Endothelial cell of umbilical vein (primary cell): ENCODE measurements around the gene DIP2A. TPM values are rescaled to one million over a fixed set of nuclear protein-coding genes. Genes with fewer than 3 reads are reported as not detected.

Experiments
- BruUV-seq: library from RNA; stranded (reverse); fragments of 400-500 nt; replicated peaks from 2 replicates; lab custom pipeline; 2021; lab: Mats Ljungman, UMichigan
- CTCF ChIA-PET: fragments of 300-600, 350-600 bp; sonication (Branson Sonifier 250); formaldehyde crosslinking; loops from one replicate; lab custom pipeline; 2021; ENCODE audit warnings: antibody characterized with exemption, inconsistent platforms; lab: Charles Lee
- POLR2A ChIA-PET: fragments of 300-600, 350-600 bp; sonication (Branson Sonifier 250); formaldehyde crosslinking; loops from one replicate; lab custom pipeline; 2021; ENCODE audit warnings: antibody characterized with exemption, inconsistent platforms; lab: Charles Lee
- DNase-seq: peaks from one replicate; pipeline ENCODE4 v3.0.0-alpha.2; 2011; ENCODE audit warnings: low read depth, low spot score
- FAIRE-seq: peaks from 2 replicates; lab custom pipeline; 2011; peaks lifted over from hg19 to GRCh38; lab: Jason Lieb, UNC
- H2AFZ ChIP-seq: 2 replicates; pipeline ENCODE4 v1.6.0; 2012; ENCODE audit warnings: low read depth, low read length, control low read depth, inconsistent platforms
- H3K27ac ChIP-seq: 2 replicates; pipeline ENCODE4 v1.5.1; 2011; ENCODE audit warnings: low read depth, mild to moderate bottlenecking, control low read depth, low read length, moderate library complexity; ENCODE audit not compliant: insufficient read depth
- H3K27me3 ChIP-seq, 2 experiments: 2 replicates each; pipeline versions ENCODE4 v1.6.0 to v1.6.1; 2011; ENCODE audit warnings: low read length in 2 of 2, mixed read lengths in 1 of 2; ENCODE audit not compliant: control insufficient read depth in 2 of 2, insufficient read depth in 2 of 2
- H3K36me3 ChIP-seq, 2 experiments: 2 replicates in 1 of 2; 3 replicates in 1 of 2; pipeline ENCODE4 v1.5.1; 2011; ENCODE audit warnings: low read length in 2 of 2, mild to moderate bottlenecking in 1 of 2, moderate library complexity in 1 of 2; ENCODE audit not compliant: control insufficient read depth in 2 of 2, insufficient read depth in 2 of 2; ENCODE audit errors: extremely low read depth in 1 of 2
- H3K4me1 ChIP-seq: 3 replicates; pipeline ENCODE4 v1.5.1; 2011; ENCODE audit warnings: mild to moderate bottlenecking, low read length; ENCODE audit not compliant: control insufficient read depth, insufficient read depth; ENCODE audit errors: extremely low read depth
- H3K4me2 ChIP-seq: 2 replicates; pipeline ENCODE4 v1.6.1; 2011; ENCODE audit warnings: low read length, control low read depth, mixed read lengths; ENCODE audit not compliant: insufficient read depth
- H3K4me3 ChIP-seq, 3 experiments: fragments of 200-600 bp in 1 of 3; sonication (generic), shearing (Covaris generic) in 1 of 3; replicated peaks in 1 of 3; 2 replicates each; pipeline ENCODE4 v1.5.1; 2011 to 2016; ENCODE audit warnings: control low read depth in 3 of 3, low read length in 3 of 3, mild to moderate bottlenecking in 2 of 3, inconsistent platforms in 1 of 3, low read depth in 1 of 3, moderate library complexity in 1 of 3; ENCODE audit not compliant: insufficient read depth in 1 of 3
- H3K79me2 ChIP-seq: 2 replicates; pipeline ENCODE4 v1.6.0; 2012; ENCODE audit warnings: low read length, inconsistent platforms; ENCODE audit not compliant: control insufficient read depth, insufficient read depth
- H3K9ac ChIP-seq: replicated peaks from 2 replicates; pipeline ENCODE3; 2011; ENCODE audit warnings: low read length, control low read depth; ENCODE audit not compliant: insufficient read depth; ENCODE audit errors: extremely low read depth
- H3K9me1 ChIP-seq: replicated peaks from 3 replicates; pipeline ENCODE4 v1.6.0; 2011; ENCODE audit warnings: mild to moderate bottlenecking, low read length; ENCODE audit not compliant: control insufficient read depth, insufficient read depth; ENCODE audit errors: extremely low read depth
- H3K9me3 ChIP-seq: replicated peaks from 2 replicates; pipeline ENCODE4 v1.5.1; 2012; ENCODE audit warnings: low read length, inconsistent platforms; ENCODE audit not compliant: control insufficient read depth, insufficient read depth
- H4K20me1 ChIP-seq: replicated peaks from 2 replicates; pipeline ENCODE3; 2011; ENCODE audit warnings: mild to moderate bottlenecking, low read length; ENCODE audit not compliant: control insufficient read depth, insufficient read depth; ENCODE audit errors: extremely low read depth
- FOS ChIP-seq: IDR thresholded peaks from 2 replicates; pipeline ENCODE4 v1.6.1; 2011; ENCODE audit warnings: mild to moderate bottlenecking, low read length, moderate library complexity, borderline replicate concordance; ENCODE audit not compliant: insufficient read depth
- JUN ChIP-seq: IDR thresholded peaks from 2 replicates; pipeline ENCODE4 v1.6.1; 2011; ENCODE audit warnings: borderline replicate concordance, low read depth; ENCODE audit not compliant: insufficient read length, insufficient read depth
- MAX ChIP-seq: IDR thresholded peaks from 2 replicates; pipeline ENCODE4 v1.6.1; 2011; ENCODE audit not compliant: insufficient read depth, insufficient read length
- MYC ChIP-seq: IDR thresholded peaks from one replicate; pipeline ENCODE4 v1.6.1; 2011; ENCODE audit warnings: mild to moderate bottlenecking, low read depth, low read length
- dilution Hi-C: fragments of 300-500 bp; cut with MboI; formaldehyde crosslinking; loops from one replicate; pipeline ENCODE4 v1.15.0; 2019; ENCODE audit warnings: low sequenced_read_pairs; ENCODE audit not compliant: extremely low pct_ligation_motif_present
- intact Hi-C: fragments of 100-400 bp; cut with micrococcal nuclease; formaldehyde crosslinking; loops from one replicate; pipeline ENCODE4 v1.10.0; 2022
- polyA plus RNA-seq, 4 experiments: library from polyadenylated mRNA; depleted of rRNA in 3 of 4; stranded (reverse) in 3 of 4; unstranded in 1 of 4; fragments of >200 nt; gene quantifications; 2 replicates each; pipeline versions ENCODE4 v1.2.1 to v1.2.3, GENCODE V29; 2011 to 2012; ENCODE audit warnings: missing spikeins in 1 of 4
- total RNA-seq: library from RNA; stranded (reverse); gene quantifications from 2 replicates; pipeline ENCODE4 v1.2.3, GENCODE V29; 2021

DIP2A gene
- total and polyA plus RNA-seq, 2 donors (not counting 3 experiments of a cell fraction or from before 2014, with no cell fraction given): 34.5 to 62.1 TPM

DNA sequence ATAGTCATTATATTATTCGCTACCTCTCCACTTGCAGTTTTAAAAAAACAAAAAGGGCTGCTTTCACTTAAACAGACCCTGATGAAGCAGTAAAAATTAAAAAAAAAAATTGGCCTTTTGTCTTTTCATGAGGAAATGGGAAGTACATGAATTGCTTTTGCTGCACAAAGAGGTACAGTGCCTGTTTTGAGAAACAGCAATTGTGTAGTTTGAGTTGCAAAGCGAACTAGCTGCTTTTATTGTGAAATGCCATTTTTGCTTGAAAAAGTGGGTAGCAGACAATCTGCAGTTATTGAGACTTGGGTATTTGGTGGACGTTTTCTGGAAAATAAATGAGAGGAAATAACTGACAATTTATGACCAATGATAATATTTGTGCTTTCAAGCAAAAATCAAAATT is 7.0 kb downstream of the DIP2A start:
- H3K4me3 ChIP-seq: no peak overlapping the region
- DNase-seq: no peak
- no peak overlapping the region for H3K9ac ChIP-seq
- no peaks in the 10 kb centered on the region for H4K20me1 ChIP-seq
- intact Hi-C loops: no loop called here
- H3K4me1 ChIP-seq: no peaks in the 10 kb centered on the region
- H3K4me2 ChIP-seq: no peak overlapping the region
- ChIA-PET CTCF (no interaction called here), POLR2A (no interaction called here)
- no peak overlapping the region for H2AFZ ChIP-seq
- dilution Hi-C loops: no loop called here
- no peaks in the 10 kb centered on the region for H3K27me3 ChIP-seq
- no peak overlapping the region for H3K27ac ChIP-seq
- FAIRE-seq: no peak
- no peaks in the 10 kb centered on the region for H3K9me1 ChIP-seq
- no peak for TF ChIP-seq MYC
- TF ChIP-seq JUN: no peak
- TF ChIP-seq MAX: no peak
- peaks cover 3 to 5% of the 10 kb centered on the region in 2 experiments for H3K36me3 ChIP-seq
- BruUV-seq: no TSS peak
- H3K9me3 ChIP-seq: no peaks in the 10 kb centered on the region
- H3K79me2 ChIP-seq: peaks cover 39% of the 10 kb centered on the region

DNA sequence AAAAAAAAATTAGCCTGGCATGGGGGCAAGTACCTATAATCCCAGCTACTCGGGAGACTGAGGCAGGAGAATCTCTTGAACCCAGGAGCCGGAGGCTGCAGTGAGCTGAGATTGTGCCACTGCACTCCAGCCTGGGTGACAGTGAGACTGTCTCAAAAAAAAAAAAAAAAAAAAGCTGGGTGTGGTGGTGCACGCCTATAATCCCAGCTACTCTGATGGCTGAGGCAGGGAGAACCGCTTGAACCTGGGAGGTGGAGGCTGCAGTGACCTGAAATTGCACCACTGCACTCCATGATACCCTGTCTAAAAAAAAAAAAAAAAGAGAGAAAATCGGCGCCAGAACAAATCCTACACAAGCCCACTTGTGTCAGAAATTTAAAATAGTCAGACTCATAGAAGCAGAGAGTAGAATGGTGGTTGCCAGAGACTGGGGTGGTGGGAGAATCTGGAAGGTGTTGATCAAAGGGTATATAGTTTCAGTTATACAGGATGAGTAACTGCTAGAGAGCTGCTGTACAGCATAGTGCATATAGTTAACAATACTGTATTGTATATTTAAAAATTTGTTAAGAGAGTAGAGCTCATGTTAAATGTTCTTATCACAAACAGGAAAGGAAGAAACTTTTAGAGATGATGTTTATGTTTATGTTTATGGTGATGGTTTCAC is 9.6 kb downstream of the DIP2A start:
- Histone ChIP-seq H3K27me3 (no peaks in the 10 kb centered on the region), H2AFZ (no peak overlapping the region), H3K9me3 (no peaks in the 10 kb centered on the region), H3K4me1 (peaks cover 8% of the 10 kb centered on the region), H4K20me1 (no peaks in the 10 kb centered on the region), H3K9me1 (no peaks in the 10 kb centered on the region), H3K9ac (no peak overlapping the region), H3K4me2 (no peak overlapping the region), H3K4me3 (no peak overlapping the region), H3K79me2 (peaks cover 23% of the 10 kb centered on the region), H3K27ac (no peak overlapping the region), H3K36me3 (peaks cover 3 to 5% of the 10 kb centered on the region in 2 experiments)
- ChIA-PET POLR2A (no interaction called here), CTCF (no interaction called here)
- dilution Hi-C loops: no loop called here
- DNase-seq (no peak), FAIRE-seq (no peak)
- no TSS peak for BruUV-seq
- intact Hi-C loops: no loop called here
- TF ChIP-seq MYC (no peak), FOS (no peak), MAX (no peak)
